GM23338 (cell line): ENCODE data around the gene CDH4. TPM values are rescaled to one million over a fixed set of nuclear protein-coding genes. Genes with fewer than 3 reads are reported as not detected.

ENCODE experiments used
- ATAC-seq: fragments of 200-7000 bp; cut with Tn5 transposase; 3 replicates; pipeline ENCODE4 v1.9.1; 2020
- DNase-seq: peaks from one replicate; pipeline ENCODE4 v3.0.0-alpha.2; 2015; ENCODE audit warnings: low spot score
- H2AFZ ChIP-seq: fragments of 200-600 bp; sonication (generic); 2 replicates; pipeline ENCODE4 v1.8.0; 2016; ENCODE audit warnings: antibody characterized with exemption, mild to moderate bottlenecking, moderate library complexity
- H3F3A ChIP-seq: fragments of 200-600 bp; sonication (generic); replicated peaks from 2 replicates; pipeline ENCODE4 v1.8.0; 2017; ENCODE audit warnings: antibody characterized with exemption, mixed run types, low read depth
- H3K27ac ChIP-seq: fragments of 200-600 bp; sonication (generic); 2 replicates; pipeline ENCODE4 v1.6.1; 2016; ENCODE audit warnings: low read depth
- H3K27me3 ChIP-seq: fragments of 200-600 bp; sonication (generic); 2 replicates; pipeline ENCODE4 v1.8.0; 2016; ENCODE audit warnings: mild to moderate bottlenecking, mixed run types, moderate library complexity; ENCODE audit not compliant: insufficient read depth
- H3K36me3 ChIP-seq: fragments of 200-600 bp; sonication (generic); 2 replicates; pipeline ENCODE4 v1.8.0; 2016; ENCODE audit warnings: mild to moderate bottlenecking; ENCODE audit not compliant: insufficient read depth
- H3K4me1 ChIP-seq: fragments of 200-600 bp; sonication (generic); 2 replicates; pipeline ENCODE4 v1.8.0; 2016; ENCODE audit warnings: mild to moderate bottlenecking, moderate library complexity; ENCODE audit not compliant: insufficient read depth
- H3K4me2 ChIP-seq: fragments of 200-600 bp; sonication (generic); 2 replicates; pipeline ENCODE4 v1.7.1; 2017; ENCODE audit warnings: mixed run types
- H3K4me3 ChIP-seq: fragments of 200-600 bp; sonication (generic); 2 replicates; pipeline ENCODE4 v1.6.1; 2016; ENCODE audit warnings: mixed run types
- H3K79me2 ChIP-seq: fragments of 200-600 bp; sonication (generic); replicated peaks from 2 replicates; pipeline ENCODE4 v1.8.0; 2017; ENCODE audit warnings: mild to moderate bottlenecking; ENCODE audit not compliant: insufficient read depth
- H3K9me2 ChIP-seq: fragments of 200-600 bp; sonication (generic); 2 replicates; pipeline ENCODE4 v1.8.0; 2017; ENCODE audit not compliant: insufficient read depth
- H4K20me1 ChIP-seq: fragments of 200-600 bp; sonication (generic); replicated peaks from 2 replicates; pipeline ENCODE4 v1.8.0; 2017; ENCODE audit warnings: mild to moderate bottlenecking; ENCODE audit not compliant: insufficient read depth
- H3K27ac Mint-ChIP-seq: 2 replicates; pipeline ENCODE4 v1.8.0; 2020; ENCODE audit warnings: inconsistent platforms, mild to moderate bottlenecking, moderate library complexity, mixed read lengths
- H3K27me3 Mint-ChIP-seq: 3 replicates; pipeline ENCODE4 v1.8.0; 2022; ENCODE audit warnings: low read depth, mild to moderate bottlenecking, moderate library complexity, mixed read lengths, inconsistent platforms; ENCODE audit not compliant: insufficient read depth, poor library complexity
- H3K36me3 Mint-ChIP-seq: 3 replicates; pipeline ENCODE4 v1.8.0; 2021; ENCODE audit warnings: low read depth, mild to moderate bottlenecking, inconsistent platforms, moderate library complexity, mixed read lengths
- H3K4me1 Mint-ChIP-seq: 3 replicates; pipeline ENCODE4 v1.8.0; 2020; ENCODE audit warnings: mild to moderate bottlenecking, inconsistent platforms, mixed read lengths
- H3K4me3 Mint-ChIP-seq: 3 replicates; pipeline ENCODE4 v1.8.0; 2021; ENCODE audit warnings: moderate library complexity, mild to moderate bottlenecking, inconsistent platforms, mixed read lengths
- H3K9me3 Mint-ChIP-seq: 3 replicates; pipeline ENCODE4 v1.8.0; 2020; ENCODE audit warnings: moderate library complexity, mild to moderate bottlenecking, inconsistent platforms, mixed read lengths
- CREB1 ChIP-seq: fragments of 250-450 bp; sonication (Bioruptor Pico); IDR thresholded peaks from 2 replicates; pipeline ENCODE4 v1.5.0; 2020; ENCODE audit warnings: low read depth, mild to moderate bottlenecking, moderate library complexity
- CTCF ChIP-seq, 2 experiments: fragments of 200-600 bp in 1 of 2; sonication (generic) in 1 of 2; conservative IDR thresholded peaks; 2 replicates each; pipeline versions ENCODE4 v1.5.1 to v1.6.1; 2016 to 2017; ENCODE audit warnings: antibody characterized with exemption in 2 of 2, low read depth in 2 of 2, mild to moderate bottlenecking in 2 of 2, moderate library complexity in 1 of 2
- ETS1 ChIP-seq: IDR thresholded peaks from 2 replicates; pipeline ENCODE4 v1.6.1; 2016; ENCODE audit warnings: antibody characterized with exemption
- EZH2 ChIP-seq: fragments of 200-600 bp; sonication (generic); IDR thresholded peaks from one replicate; pipeline ENCODE4 v1.8.0; 2017; ENCODE audit warnings: antibody characterized with exemption, mild to moderate bottlenecking, low read depth; ENCODE audit not compliant: unreplicated experiment
- EZH2phosphoT487 ChIP-seq: fragments of 200-600 bp; sonication (generic); IDR thresholded peaks from one replicate; pipeline ENCODE4 v1.8.1; 2018; ENCODE audit warnings: antibody characterized with exemption; ENCODE audit not compliant: unreplicated experiment
- JUNB ChIP-seq: IDR thresholded peaks from one replicate; pipeline ENCODE4 v1.6.1; 2016; ENCODE audit warnings: antibody characterized with exemption; ENCODE audit not compliant: unreplicated experiment
- NANOG ChIP-seq: IDR thresholded peaks from 2 replicates; pipeline ENCODE4 v1.6.1; 2016; ENCODE audit warnings: antibody characterized with exemption, borderline replicate concordance
- POLR2AphosphoS5 ChIP-seq: IDR thresholded peaks from 2 replicates; pipeline ENCODE4 v1.6.1; 2016; ENCODE audit warnings: antibody characterized with exemption, low read depth
- STAT1 ChIP-seq: IDR thresholded peaks from one replicate; pipeline ENCODE4 v1.6.1; 2016; ENCODE audit warnings: antibody characterized with exemption; ENCODE audit not compliant: unreplicated experiment
- ZNF114 ChIP-seq: fragments of 250-450 bp; sonication (Bioruptor Pico); IDR thresholded peaks from 2 replicates; pipeline ENCODE4 v1.5.0; 2020; ENCODE audit warnings: mild to moderate bottlenecking, moderate library complexity
- polyA plus RNA-seq: library from polyadenylated mRNA; unstranded; fragments of >200 nt; fragmentation: Nextera tagmentation; extraction: Ambion mirVana; gene quantifications from 2 replicates; pipeline ENCODE4 v1.2.1, GENCODE V29; 2016
- total RNA-seq: library from RNA; depleted of rRNA; stranded (reverse); fragments of >200 nt; shearing (Covaris generic); gene quantifications from 2 replicates; pipeline ENCODE4 v1.2.3, GENCODE V29; 2014

Gene CDH4
- total and polyA plus RNA-seq, 2 experiments from 2014 or later, result 1.2 to 4.2 TPM

- Histone ChIP-seq H3F3A (0 out of 2 replicates have a peak, but pooled peaks cover 3% of the 10 kb centered on the region), H3K79me2 (no peaks in the 10 kb centered on the region), H3K27me3 (no peaks in the 10 kb centered on the region; the same call in 1 of the 2 replicates), H3K9me2 (no peaks in the 10 kb centered on the region; the same call in 1 of the 2 replicates), H3K4me3 (no peak overlapping the region), H3K4me1 (peaks cover 18% of the 10 kb centered on the region), H3K4me2 (no peak overlapping the region), H3K36me3 (no peaks in the 10 kb centered on the region), H3K27ac (no peak overlapping the region), H2AFZ (no peak overlapping the region), H4K20me1 (no peaks in the 10 kb centered on the region)
- Mint-ChIP-seq H3K4me3 (no peak overlapping the region), H3K27ac (no peak overlapping the region), H3K27me3 (peaks cover 14% of the 10 kb centered on the region), H3K9me3 (no peaks in the 10 kb centered on the region), H3K4me1 (peaks cover 9% of the 10 kb centered on the region; the same call in 2 of the 3 replicates), H3K36me3 (no peaks in the 10 kb centered on the region)
- TF ChIP-seq STAT1 (no peak), CTCF (conservative IDR thresholded peaks at IDR 0.05; ENCODE audit: low read depth in 2 of 2) (no peak), ETS1 (no peak), ZNF114 (no peak)
- ATAC-seq, result no peak
- no peak for DNase-seq
Measured at GRCh38 chr20:61426352-61426751, 174.3 kb downstream of the CDH4 start.

GRCh38 chr20:61429458-61430227 is 177.6 kb downstream of the CDH4 start:
- H3K4me3 Mint-ChIP-seq, result no peak overlapping the region
- TF ChIP-seq ZNF114 (no peak), CTCF (conservative IDR thresholded peaks at IDR 0.05; ENCODE audit: low read depth in 2 of 2) (no peak), CREB1 (no peak), ETS1 (no peak), EZH2 (no peak), JUNB (no peak), EZH2phosphoT487 (no peak), NANOG (no peak), STAT1 (no peak), POLR2AphosphoS5 (no peak)

More at GRCh38 chr20:61429458-61430227, 177.6 kb downstream of the CDH4 start:
- Histone ChIP-seq H3F3A (no peaks in the 10 kb centered on the region), H3K9me2 (no peaks in the 10 kb centered on the region; the same call in 1 of the 2 replicates), H3K4me3 (no peak overlapping the region), H3K4me1 (peaks cover 25% of the 10 kb centered on the region), H4K20me1 (no peaks in the 10 kb centered on the region), H3K4me2 (no peak overlapping the region), H2AFZ (no peak overlapping the region), H3K27me3 (no peaks in the 10 kb centered on the region; the same call in 1 of the 2 replicates), H3K79me2 (no peaks in the 10 kb centered on the region), H3K36me3 (no peaks in the 10 kb centered on the region), H3K27ac (no peak overlapping the region)
- H3K9me3 Mint-ChIP-seq, result peaks cover 8% of the 10 kb centered on the region; the same call in 1 of the 3 replicates
- peaks cover 24% of the 10 kb centered on the region for H3K27me3 Mint-ChIP-seq
- no peak for DNase-seq
- no peak overlapping the region for H3K27ac Mint-ChIP-seq
- H3K36me3 Mint-ChIP-seq, result peaks cover 7% of the 10 kb centered on the region; the same call in 2 of the 3 replicates
- H3K4me1 Mint-ChIP-seq, result peaks cover 27% of the 10 kb centered on the region
- ATAC-seq, result no peak
